Measurements from ENCODE around the gene SKIC8. TPM values are rescaled to one million over a fixed set of nuclear protein-coding genes. Genes with fewer than 3 reads are reported as not detected.

The SKIC8 gene
- total and polyA plus RNA-seq, 2 of the 13 experiments (the other 11 are each of a cell fraction or from before 2014, with no cell fraction given): 69.5 to 70.6 TPM

GRCh38 chr15:78347586-78348543 is 48.5 kb upstream of the SKIC8 start:
- Histone ChIP-seq H3K27me3 (ENCODE audit: control insufficient read depth in 1 of 2, insufficient read depth in 2 of 2, low read length in 2 of 2) (peaks cover 0 to 37% of the 10 kb centered on the region in 2 experiments; a peak in 4 of 5 replicates), H3K9me3 (ENCODE audit: low read length) (no peaks in the 10 kb centered on the region), H3K36me3 (replicated peaks in 1 of 2; ENCODE audit: control insufficient read depth in 1 of 2, insufficient read depth in 2 of 2, low read length in 2 of 2) (no peaks in the 10 kb centered on the region), H3K79me2 (ENCODE audit: insufficient read depth, low read length) (no peaks in the 10 kb centered on the region), H2AFZ (ENCODE audit: low read length) (no peak overlapping the region), H3K4me3 (replicated peaks in 1 of 3; ENCODE audit: insufficient read depth in 1 of 3, low read depth in 2 of 3, low read length in 3 of 3) (no peak overlapping the region), H3K9ac (ENCODE audit: insufficient read depth, low read depth, low read length) (no peak overlapping the region), H3K4me2 (ENCODE audit: low read depth, low read length) (no peak overlapping the region), H3K27ac (ENCODE audit: extremely low read length, insufficient read depth, low read length) (no peak overlapping the region), H3K4me1 (ENCODE audit: insufficient read depth, low read length) (no peaks in the 10 kb centered on the region), H4K20me1 (ENCODE audit: insufficient read depth, low read length) (no peaks in the 10 kb centered on the region)
- no peak for FAIRE-seq
- TF ChIP-seq MTA1 (CRISPR knock-in tag; IDR thresholded peaks at IDR 0.05; ENCODE audit: borderline replicate concordance) (no peak), BRD4 (CRISPR knock-in tag; IDR thresholded peaks at IDR 0.05) (no peak), PHF8 (CRISPR knock-in tag; IDR thresholded peaks at IDR 0.05) (no peak), CREM (IDR thresholded peaks at IDR 0.05) (no peak), CREM (CRISPR knock-in tag; IDR thresholded peaks at IDR 0.05) (no peak), NFIB (CRISPR knock-in tag; IDR thresholded peaks at IDR 0.05; ENCODE audit: borderline replicate concordance) (no peak), ZNF414 (CRISPR knock-in tag; IDR thresholded peaks at IDR 0.05) (no peak), LBX2 (CRISPR knock-in tag; IDR thresholded peaks at IDR 0.05; ENCODE audit: borderline replicate concordance) (no peak), HNF1A (IDR thresholded peaks at IDR 0.05; ENCODE audit: low read depth) (no peak), HNF1A (CRISPR knock-in tag; IDR thresholded peaks at IDR 0.05; ENCODE audit: borderline replicate concordance) (no peak), POLR2G (IDR thresholded peaks at IDR 0.05; ENCODE audit: low read depth, low read length) (no peak), ZNF564 (CRISPR knock-in tag; IDR thresholded peaks at IDR 0.05) (no peak), LRRFIP1 (CRISPR knock-in tag; conservative IDR thresholded peaks at IDR 0.05) (no peak), SMYD3 (CRISPR knock-in tag; IDR thresholded peaks at IDR 0.05) (no peak), ZNF709 (CRISPR knock-in tag; IDR thresholded peaks at IDR 0.05) (no peak), RXRA (CRISPR knock-in tag; IDR thresholded peaks at IDR 0.05) (no peak)
- BruUV-seq (replicated peaks): no TSS peak
- no peak for DNase-seq (ENCODE audit: low spot score)
- 30% methylated on average over 17 of the region's 17 CpGs for WGBS (ENCODE audit: low lambda C conversion rate)
- POLR2A ChIA-PET: no interaction called here
- intact Hi-C loops (cut with micrococcal nuclease; ENCODE audit: unreplicated experiment) (loop anchor here (10.0 kb wide), 1 partner anchor 47 kb away; no protein-coding TSS in a partner anchor), in situ Hi-C loops (cut with HindIII; ENCODE audit: extremely low pct_ligation_motif_present, low pct_unique_long_range_greater_than_20kb) (no loop called here)
- CTCF ChIA-PET (ENCODE audit: low intra/inter-chr PET ratio, low total read pairs): no interaction called here
- no peak for ATAC-seq
